Osteoblast (primary cell): ENCODE data around the gene AIRE. TPM values are rescaled to one million over a fixed set of nuclear protein-coding genes. Genes with fewer than 3 reads are reported as not detected.

Source experiments
- DNase-seq: peaks from one replicate; pipeline ENCODE4 v3.0.0; 2011; ENCODE audit warnings: low spot score, mixed read lengths; ENCODE audit not compliant: insufficient read length; ENCODE audit errors: missing footprints
- H2AFZ ChIP-seq: 2 replicates; pipeline ENCODE4 v1.6.0; 2011; ENCODE audit warnings: mild to moderate bottlenecking, low read length
- H3K27ac ChIP-seq: 2 replicates; pipeline ENCODE4 v1.5.1; 2011; ENCODE audit warnings: mild to moderate bottlenecking, low read depth, low read length, moderate library complexity
- H3K27me3 ChIP-seq: 2 replicates; pipeline ENCODE4 v1.6.0; 2012; ENCODE audit warnings: mild to moderate bottlenecking, control low read depth, inconsistent platforms, low read length, moderate library complexity; ENCODE audit not compliant: insufficient read depth
- H3K36me3 ChIP-seq: 2 replicates; pipeline ENCODE4 v1.5.1; 2011; ENCODE audit warnings: mild to moderate bottlenecking, low read length, control low read depth, moderate library complexity; ENCODE audit not compliant: insufficient read depth
- H3K4me1 ChIP-seq: 2 replicates; pipeline ENCODE4 v1.5.1; 2011; ENCODE audit warnings: mild to moderate bottlenecking, low read length, control low read depth, moderate library complexity; ENCODE audit not compliant: insufficient read depth
- H3K4me2 ChIP-seq: 2 replicates; pipeline ENCODE4 v1.6.0; 2011; ENCODE audit warnings: mild to moderate bottlenecking, low read length; ENCODE audit not compliant: insufficient read depth
- H3K4me3 ChIP-seq: fragments of 200-600 bp; sonication (generic); 3 replicates; pipeline ENCODE4 v1.5.1; 2012; ENCODE audit warnings: mild to moderate bottlenecking, low read length, inconsistent platforms; ENCODE audit not compliant: insufficient read depth
- H3K79me2 ChIP-seq: 2 replicates; pipeline ENCODE4 v1.6.0; 2012; ENCODE audit warnings: mild to moderate bottlenecking, low read length, control low read depth, inconsistent platforms; ENCODE audit not compliant: insufficient read depth
- H3K9me3 ChIP-seq: 2 replicates; pipeline ENCODE4 v1.5.1; 2011; ENCODE audit warnings: low read depth, low read length, control low read depth
- H4K20me1 ChIP-seq: 2 replicates; pipeline ENCODE4 v1.6.0; 2012; ENCODE audit warnings: mild to moderate bottlenecking, low read length, control low read depth; ENCODE audit not compliant: insufficient read depth
- total RNA-seq: library from RNA; depleted of rRNA; stranded (reverse); fragments of >200 nt; gene quantifications from 2 replicates; pipeline ENCODE4 v1.2.3, GENCODE V29; 2012
- TF ChIP-seq, protein P1 (sequence below): IDR thresholded peaks from 2 replicates; pipeline ENCODE4 v1.5.1; 2011; ENCODE audit warnings: mild to moderate bottlenecking, low read depth, low read length, moderate library complexity; ENCODE audit errors: extremely low read depth

Gene AIRE
- total RNA-seq, 1 donor: not detected

DNA sequence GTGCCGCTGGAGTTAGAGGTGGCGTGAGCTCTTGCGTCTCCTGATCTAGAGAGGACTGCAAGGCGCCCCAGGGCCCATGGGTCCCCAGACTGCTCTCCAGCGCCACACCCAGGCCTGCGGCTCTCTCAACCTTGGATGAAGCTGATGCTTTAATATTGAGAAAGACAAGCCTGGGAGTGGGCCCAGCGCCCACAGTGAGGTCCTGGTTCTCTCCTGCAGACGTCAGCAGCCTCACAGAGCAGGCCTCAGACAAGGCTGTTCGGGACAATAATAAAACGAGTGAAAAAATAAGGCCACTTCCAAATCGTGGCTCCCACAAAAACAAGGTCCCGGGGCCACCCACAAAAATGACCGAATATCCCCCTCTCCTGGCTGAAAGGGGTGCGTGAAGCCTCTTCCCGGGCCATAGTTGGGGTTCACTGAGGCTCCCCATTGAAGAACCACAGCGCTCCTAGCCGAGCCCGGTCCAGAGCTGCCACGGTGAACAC is 18.0 kb upstream of the AIRE start:
- TF ChIP-seq, protein P1, sequence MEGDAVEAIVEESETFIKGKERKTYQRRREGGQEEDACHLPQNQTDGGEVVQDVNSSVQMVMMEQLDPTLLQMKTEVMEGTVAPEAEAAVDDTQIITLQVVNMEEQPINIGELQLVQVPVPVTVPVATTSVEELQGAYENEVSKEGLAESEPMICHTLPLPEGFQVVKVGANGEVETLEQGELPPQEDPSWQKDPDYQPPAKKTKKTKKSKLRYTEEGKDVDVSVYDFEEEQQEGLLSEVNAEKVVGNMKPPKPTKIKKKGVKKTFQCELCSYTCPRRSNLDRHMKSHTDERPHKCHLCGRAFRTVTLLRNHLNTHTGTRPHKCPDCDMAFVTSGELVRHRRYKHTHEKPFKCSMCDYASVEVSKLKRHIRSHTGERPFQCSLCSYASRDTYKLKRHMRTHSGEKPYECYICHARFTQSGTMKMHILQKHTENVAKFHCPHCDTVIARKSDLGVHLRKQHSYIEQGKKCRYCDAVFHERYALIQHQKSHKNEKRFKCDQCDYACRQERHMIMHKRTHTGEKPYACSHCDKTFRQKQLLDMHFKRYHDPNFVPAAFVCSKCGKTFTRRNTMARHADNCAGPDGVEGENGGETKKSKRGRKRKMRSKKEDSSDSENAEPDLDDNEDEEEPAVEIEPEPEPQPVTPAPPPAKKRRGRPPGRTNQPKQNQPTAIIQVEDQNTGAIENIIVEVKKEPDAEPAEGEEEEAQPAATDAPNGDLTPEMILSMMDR: peak; percentile 16
- Histone ChIP-seq H3K4me2 (no peak overlapping the region), H4K20me1 (no peaks in the 10 kb centered on the region), H3K36me3 (no peaks in the 10 kb centered on the region), H3K4me1 (no peaks in the 10 kb centered on the region), H3K9me3 (no peaks in the 10 kb centered on the region), H3K79me2 (no peaks in the 10 kb centered on the region), H3K27ac (no peak overlapping the region), H2AFZ (no peak overlapping the region), H3K4me3 (no peak overlapping the region), H3K27me3 (no peaks in the 10 kb centered on the region)
- DNase-seq: peak; percentile 66

- no peaks in the 10 kb centered on the region for H3K4me1 ChIP-seq
- DNase-seq: no peak
- no peak overlapping the region for H3K27ac ChIP-seq
- no peaks in the 10 kb centered on the region for H3K79me2 ChIP-seq
- TF ChIP-seq, protein P1: no peak
- H4K20me1 ChIP-seq: no peaks in the 10 kb centered on the region
- no peak overlapping the region for H3K4me2 ChIP-seq
- no peaks in the 10 kb centered on the region for H3K9me3 ChIP-seq
- H2AFZ ChIP-seq: no peak overlapping the region
- no peak overlapping the region for H3K4me3 ChIP-seq
- no peaks in the 10 kb centered on the region for H3K36me3 ChIP-seq
- peaks cover 5% of the 10 kb centered on the region for H3K27me3 ChIP-seq
Measured at GRCh38 chr21:44269090-44269489, 16.6 kb upstream of the AIRE start.

DNA sequence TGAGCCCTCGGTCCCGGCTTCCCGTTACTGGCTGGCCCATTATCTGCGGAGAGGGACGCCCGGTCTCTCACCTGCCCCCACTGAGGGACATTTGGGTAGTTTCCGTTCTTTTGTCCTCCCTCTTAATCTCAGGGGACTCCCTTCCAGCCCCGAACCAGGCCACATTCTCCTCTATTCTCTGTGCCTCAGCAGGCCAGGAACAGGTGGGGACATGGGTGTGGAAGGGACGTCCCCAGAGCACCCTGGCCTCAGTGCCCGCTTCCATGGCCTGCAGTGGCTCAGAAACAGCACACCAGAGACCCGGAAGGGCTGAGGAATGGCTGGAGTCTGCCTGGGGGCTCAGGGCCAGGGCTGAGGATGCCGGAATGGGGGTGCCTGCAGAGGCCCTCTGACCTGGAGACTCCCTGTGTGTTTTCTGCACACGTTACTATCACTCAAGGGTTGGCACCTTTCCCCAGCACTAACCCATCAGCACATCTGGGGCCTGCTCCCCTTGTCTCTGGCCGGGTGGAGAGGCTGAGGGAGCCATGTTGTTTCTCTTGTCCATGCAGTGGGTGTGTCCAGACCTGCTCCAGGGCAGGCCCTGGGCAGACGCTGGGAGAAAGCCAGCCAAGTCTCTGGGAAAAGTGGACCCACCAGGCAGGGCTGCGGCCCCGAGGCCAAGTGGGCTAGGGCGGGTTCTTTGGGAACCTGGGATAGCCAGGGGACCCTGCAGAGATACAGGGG is 14.0 kb upstream of the AIRE start:
- no peak overlapping the region for H3K4me3 ChIP-seq
- H2AFZ ChIP-seq: no peak overlapping the region
- H3K27me3 ChIP-seq: peaks cover 5% of the 10 kb centered on the region

DNA sequence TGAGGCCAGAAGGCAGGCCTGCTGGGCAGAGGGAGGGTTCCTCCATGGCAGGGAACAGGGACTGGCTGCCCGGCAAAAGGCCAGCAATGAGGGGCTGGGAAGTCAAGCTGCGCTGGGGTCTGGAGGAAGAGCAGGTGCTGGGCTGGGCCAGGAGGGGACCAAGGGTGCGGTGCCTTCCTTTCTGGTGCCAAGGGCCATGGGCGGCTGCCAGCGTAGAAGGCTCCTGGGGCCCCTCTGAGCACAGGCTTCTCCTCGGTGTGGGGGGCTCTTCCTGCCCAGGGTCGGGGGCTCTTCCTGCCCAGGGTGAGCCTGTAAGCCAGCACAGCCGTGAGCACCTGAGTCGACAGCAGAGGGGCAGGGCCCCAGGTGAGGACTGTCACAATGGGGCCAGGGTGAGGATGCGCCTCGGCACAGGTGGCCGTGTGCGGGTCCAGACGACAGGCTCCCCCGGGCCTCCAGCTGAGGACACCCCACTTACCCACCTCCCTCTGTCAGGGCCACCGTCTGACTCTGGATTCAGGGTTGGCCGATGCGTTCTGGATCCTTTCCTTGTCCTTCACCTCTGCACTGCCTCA is 13.3 kb upstream of the AIRE start:
- DNase-seq: peak; percentile 58
- Histone ChIP-seq H3K27ac (no peak overlapping the region), H3K79me2 (no peaks in the 10 kb centered on the region), H3K4me3 (no peak overlapping the region), H3K36me3 (no peaks in the 10 kb centered on the region), H3K9me3 (no peaks in the 10 kb centered on the region), H3K4me2 (no peak overlapping the region), H2AFZ (no peak overlapping the region), H4K20me1 (no peaks in the 10 kb centered on the region), H3K4me1 (no peaks in the 10 kb centered on the region), H3K27me3 (peaks cover 5% of the 10 kb centered on the region)
- TF ChIP-seq, protein P1: no peak

More for the DNA sequence above, 14.0 kb upstream of the AIRE start:
- DNase-seq: peak; percentile 48
- no peaks in the 10 kb centered on the region for H4K20me1 ChIP-seq
- H3K4me1 ChIP-seq: no peaks in the 10 kb centered on the region
- no peaks in the 10 kb centered on the region for H3K9me3 ChIP-seq
- H3K4me2 ChIP-seq: no peak overlapping the region
- H3K36me3 ChIP-seq: no peaks in the 10 kb centered on the region
- no peak overlapping the region for H3K27ac ChIP-seq
- H3K79me2 ChIP-seq: no peaks in the 10 kb centered on the region
- TF ChIP-seq, protein P1: no peak
